ENCODE results near the gene CD70.
"Not testable (repeated sequence)": the region's sequence is repeated elsewhere in the genome, so short reads cannot be mapped to it uniquely, and the experiment has no call there.

DNA sequence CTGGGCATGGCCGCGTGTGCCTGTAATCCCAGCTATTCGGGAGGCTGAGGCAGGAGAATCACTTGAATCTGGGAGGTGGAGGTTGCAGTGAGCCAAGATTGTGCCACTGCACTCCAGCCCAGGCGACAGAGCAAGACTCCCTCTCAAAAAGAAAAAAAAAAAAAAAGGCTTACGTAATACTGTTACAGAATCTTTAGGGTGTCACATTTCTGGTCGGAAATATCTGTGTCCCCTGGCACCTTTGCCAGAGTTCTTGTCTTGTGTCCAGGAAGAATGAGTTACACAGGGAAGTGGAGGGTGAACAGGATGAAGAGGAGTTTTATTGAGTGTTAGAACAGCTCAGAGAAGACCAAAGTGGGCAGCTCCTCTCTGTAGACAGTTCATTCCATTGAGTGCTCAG, 40.3 kb downstream of the CD70 start:
- TF ChIP-seq, protein P1, sequence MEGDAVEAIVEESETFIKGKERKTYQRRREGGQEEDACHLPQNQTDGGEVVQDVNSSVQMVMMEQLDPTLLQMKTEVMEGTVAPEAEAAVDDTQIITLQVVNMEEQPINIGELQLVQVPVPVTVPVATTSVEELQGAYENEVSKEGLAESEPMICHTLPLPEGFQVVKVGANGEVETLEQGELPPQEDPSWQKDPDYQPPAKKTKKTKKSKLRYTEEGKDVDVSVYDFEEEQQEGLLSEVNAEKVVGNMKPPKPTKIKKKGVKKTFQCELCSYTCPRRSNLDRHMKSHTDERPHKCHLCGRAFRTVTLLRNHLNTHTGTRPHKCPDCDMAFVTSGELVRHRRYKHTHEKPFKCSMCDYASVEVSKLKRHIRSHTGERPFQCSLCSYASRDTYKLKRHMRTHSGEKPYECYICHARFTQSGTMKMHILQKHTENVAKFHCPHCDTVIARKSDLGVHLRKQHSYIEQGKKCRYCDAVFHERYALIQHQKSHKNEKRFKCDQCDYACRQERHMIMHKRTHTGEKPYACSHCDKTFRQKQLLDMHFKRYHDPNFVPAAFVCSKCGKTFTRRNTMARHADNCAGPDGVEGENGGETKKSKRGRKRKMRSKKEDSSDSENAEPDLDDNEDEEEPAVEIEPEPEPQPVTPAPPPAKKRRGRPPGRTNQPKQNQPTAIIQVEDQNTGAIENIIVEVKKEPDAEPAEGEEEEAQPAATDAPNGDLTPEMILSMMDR (IDR thresholded peaks at IDR 0.05; ENCODE audit: control extremely low read depth in 1 of 3, insufficient read depth in 1 of 3, low read depth in 1 of 3, low read length in 3 of 3), result not testable (repeated sequence)
- not testable (repeated sequence) for TF ChIP-seq POLR2A (IDR thresholded peaks at IDR 0.05; ENCODE audit: control extremely low read depth in 1 of 2, low read depth in 2 of 2, low read length in 2 of 2); JUN (IDR thresholded peaks at IDR 0.05; ENCODE audit: low read depth, low read length); EZH2 (IDR thresholded peaks at IDR 0.05; ENCODE audit: low read depth, low read length, severe bottlenecking); NRF1 (IDR thresholded peaks at IDR 0.05; ENCODE audit: low read depth, low read length); TEAD4 (IDR thresholded peaks at IDR 0.05; ENCODE audit: low read depth, low read length); TAF1 (IDR thresholded peaks at IDR 0.05; ENCODE audit: low read depth, low read length); JUND (IDR thresholded peaks at IDR 0.05; ENCODE audit: low read length); RXRA (IDR thresholded peaks at IDR 0.05; ENCODE audit: insufficient read depth, low read depth, low read length); MAFK (IDR thresholded peaks at IDR 0.05; ENCODE audit: low read depth, low read length); POLR2AphosphoS5 (IDR thresholded peaks at IDR 0.05; ENCODE audit: low read depth, low read length); TBP (IDR thresholded peaks at IDR 0.05; ENCODE audit: low read depth, low read length); HDAC6 (IDR thresholded peaks at IDR 0.05; ENCODE audit: low read depth, low read length)
